DOHH2 (cell line): ENCODE results near the gene HMGCS1.

Experiments
- H3F3A ChIP-seq: fragments of 200-600 bp; sonication (generic), shearing (Covaris generic); 2 replicates; pipeline ENCODE4 v1.6.0; 2016; ENCODE audit warnings: antibody characterized with exemption, mild to moderate bottlenecking; ENCODE audit not compliant: control insufficient read depth, insufficient read depth
- H3K27ac ChIP-seq: fragments of 200-600 bp; sonication (generic); 2 replicates; pipeline ENCODE4 v1.5.1; 2014; ENCODE audit warnings: low read depth, mild to moderate bottlenecking, low read length, moderate library complexity
- H3K27me3 ChIP-seq: fragments of 200-600 bp; sonication (generic); 2 replicates; pipeline ENCODE4 v1.6.1; 2014; ENCODE audit warnings: mild to moderate bottlenecking, low read length, mixed read lengths; ENCODE audit not compliant: control insufficient read depth
- H3K36me3 ChIP-seq: fragments of 200-600 bp; sonication (generic); 2 replicates; pipeline ENCODE4 v1.6.1; 2014; ENCODE audit warnings: mild to moderate bottlenecking, low read length, moderate library complexity, mixed read lengths; ENCODE audit not compliant: control insufficient read depth
- H3K4me1 ChIP-seq: fragments of 200-600 bp; sonication (generic); 2 replicates; pipeline ENCODE4 v1.6.1; 2014; ENCODE audit warnings: mild to moderate bottlenecking, low read length, mixed read lengths; ENCODE audit not compliant: control insufficient read depth
- H3K4me2 ChIP-seq: fragments of 200-600 bp; sonication (generic); 2 replicates; pipeline ENCODE4 v1.6.0; 2014; ENCODE audit warnings: mild to moderate bottlenecking, low read length, moderate library complexity
- H3K4me3 ChIP-seq: fragments of 200-600 bp; sonication (generic); 2 replicates; pipeline ENCODE4 v1.5.1; 2014; ENCODE audit warnings: mild to moderate bottlenecking, low read length, mixed read lengths
- H3K79me2 ChIP-seq: fragments of 200-600 bp; sonication (generic); 2 replicates; pipeline ENCODE4 v1.6.1; 2014; ENCODE audit warnings: mild to moderate bottlenecking, low read length, mixed read lengths; ENCODE audit not compliant: control insufficient read depth
- H3K9me2 ChIP-seq: fragments of 200-600 bp; sonication (generic); replicated peaks from 2 replicates; pipeline ENCODE4 v1.6.1; 2014; ENCODE audit warnings: mild to moderate bottlenecking, low read length, mixed read lengths; ENCODE audit not compliant: control insufficient read depth
- H3K9me3 ChIP-seq: fragments of 200-600 bp; sonication (generic); 2 replicates; pipeline ENCODE4 v1.6.1; 2014; ENCODE audit warnings: antibody characterized with exemption, low read length, mixed read lengths; ENCODE audit not compliant: control insufficient read depth, insufficient read depth
- H4K20me1 ChIP-seq: fragments of 200-600 bp; sonication (generic); 2 replicates; pipeline ENCODE4 v1.6.0; 2014; ENCODE audit warnings: low read depth, mild to moderate bottlenecking, antibody characterized with exemption, low read length, moderate library complexity; ENCODE audit not compliant: control insufficient read depth, insufficient read depth
- EZH2phosphoT487 ChIP-seq: fragments of 200-600 bp; sonication (generic); IDR thresholded peaks from 2 replicates; pipeline ENCODE4 v1.6.1; 2017; ENCODE audit warnings: borderline replicate concordance, mild to moderate bottlenecking, antibody characterized with exemption, low read length, moderate library complexity, mixed read lengths
- TF ChIP-seq, protein P1 (sequence below): fragments of 200-600 bp; sonication (generic); IDR thresholded peaks from one replicate; pipeline ENCODE4 v1.5.1; 2014; ENCODE audit warnings: antibody characterized with exemption, mild to moderate bottlenecking, low read depth, low read length; ENCODE audit not compliant: poor library complexity, severe bottlenecking

HMGCS1 gene

GRCh38 chr5:43348861-43349363, 35.7 kb upstream of the HMGCS1 start:
- H4K20me1 ChIP-seq = no peaks in the 10 kb centered on the region
- H3K27me3 ChIP-seq = peaks cover 5% of the 10 kb centered on the region; the same call in 1 of the 2 replicates
- no peaks in the 10 kb centered on the region for H3K4me1 ChIP-seq
- H3K4me2 ChIP-seq = no peak overlapping the region
- no peak overlapping the region for H3K4me3 ChIP-seq
- no peaks in the 10 kb centered on the region for H3F3A ChIP-seq
- H3K9me2 ChIP-seq = no peaks in the 10 kb centered on the region
- no peaks in the 10 kb centered on the region for H3K79me2 ChIP-seq
- TF ChIP-seq EZH2phosphoT487 = no peak
- TF ChIP-seq, protein P1, sequence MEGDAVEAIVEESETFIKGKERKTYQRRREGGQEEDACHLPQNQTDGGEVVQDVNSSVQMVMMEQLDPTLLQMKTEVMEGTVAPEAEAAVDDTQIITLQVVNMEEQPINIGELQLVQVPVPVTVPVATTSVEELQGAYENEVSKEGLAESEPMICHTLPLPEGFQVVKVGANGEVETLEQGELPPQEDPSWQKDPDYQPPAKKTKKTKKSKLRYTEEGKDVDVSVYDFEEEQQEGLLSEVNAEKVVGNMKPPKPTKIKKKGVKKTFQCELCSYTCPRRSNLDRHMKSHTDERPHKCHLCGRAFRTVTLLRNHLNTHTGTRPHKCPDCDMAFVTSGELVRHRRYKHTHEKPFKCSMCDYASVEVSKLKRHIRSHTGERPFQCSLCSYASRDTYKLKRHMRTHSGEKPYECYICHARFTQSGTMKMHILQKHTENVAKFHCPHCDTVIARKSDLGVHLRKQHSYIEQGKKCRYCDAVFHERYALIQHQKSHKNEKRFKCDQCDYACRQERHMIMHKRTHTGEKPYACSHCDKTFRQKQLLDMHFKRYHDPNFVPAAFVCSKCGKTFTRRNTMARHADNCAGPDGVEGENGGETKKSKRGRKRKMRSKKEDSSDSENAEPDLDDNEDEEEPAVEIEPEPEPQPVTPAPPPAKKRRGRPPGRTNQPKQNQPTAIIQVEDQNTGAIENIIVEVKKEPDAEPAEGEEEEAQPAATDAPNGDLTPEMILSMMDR = no peak
- H3K9me3 ChIP-seq = no peaks in the 10 kb centered on the region
- H3K36me3 ChIP-seq = no peaks in the 10 kb centered on the region
- no peak overlapping the region for H3K27ac ChIP-seq

GRCh38 chr5:43348207-43348606, 35.0 kb upstream of the HMGCS1 start:
- no peaks in the 10 kb centered on the region for H3K36me3 ChIP-seq
- H3K9me3 ChIP-seq = no peaks in the 10 kb centered on the region
- H4K20me1 ChIP-seq = no peaks in the 10 kb centered on the region
- no peak overlapping the region for H3K4me3 ChIP-seq
- no peak overlapping the region for H3K27ac ChIP-seq
- peaks cover 5% of the 10 kb centered on the region; the same call in 1 of the 2 replicates for H3K27me3 ChIP-seq
- no peak for TF ChIP-seq EZH2phosphoT487
- TF ChIP-seq, protein P1 = no peak
- H3F3A ChIP-seq = no peaks in the 10 kb centered on the region
- no peaks in the 10 kb centered on the region for H3K4me1 ChIP-seq
- no peak overlapping the region for H3K4me2 ChIP-seq
- no peaks in the 10 kb centered on the region for H3K9me2 ChIP-seq
- H3K79me2 ChIP-seq = no peaks in the 10 kb centered on the region

- Histone ChIP-seq H3K27me3 (no peaks in the 10 kb centered on the region), H3K36me3 (no peaks in the 10 kb centered on the region), H3K4me3 (no peak overlapping the region), H3K4me1 (peaks cover 11% of the 10 kb centered on the region), H3K27ac (no peak overlapping the region), H3K79me2 (no peaks in the 10 kb centered on the region), H3K4me2 (no peak overlapping the region), H4K20me1 (no peaks in the 10 kb centered on the region), H3K9me3 (peaks cover 7% of the 10 kb centered on the region), H3F3A (no peaks in the 10 kb centered on the region), H3K9me2 (no peaks in the 10 kb centered on the region)
- TF ChIP-seq EZH2phosphoT487 = no peak
- TF ChIP-seq, protein P1 = no peak
These were observed 25.6 kb upstream of the HMGCS1 start for GRCh38 chr5:43338862-43339261.
